ENCODE results near the gene ERGIC1. TPM values are rescaled to one million over a fixed set of nuclear protein-coding genes. Genes with fewer than 3 reads are reported as not detected.
"Not testable (repeated sequence)": the region's sequence is repeated elsewhere in the genome, so short reads cannot be mapped to it uniquely, and the experiment has no call there.

The ERGIC1 gene
- total RNA-seq, 1 experiment from 2014 or later: 159 TPM

- DNase-seq (ENCODE audit: low spot score): no peak
Observed at GRCh38 chr5:172862165-172862801, 28.2 kb downstream of the ERGIC1 start.

DNA sequence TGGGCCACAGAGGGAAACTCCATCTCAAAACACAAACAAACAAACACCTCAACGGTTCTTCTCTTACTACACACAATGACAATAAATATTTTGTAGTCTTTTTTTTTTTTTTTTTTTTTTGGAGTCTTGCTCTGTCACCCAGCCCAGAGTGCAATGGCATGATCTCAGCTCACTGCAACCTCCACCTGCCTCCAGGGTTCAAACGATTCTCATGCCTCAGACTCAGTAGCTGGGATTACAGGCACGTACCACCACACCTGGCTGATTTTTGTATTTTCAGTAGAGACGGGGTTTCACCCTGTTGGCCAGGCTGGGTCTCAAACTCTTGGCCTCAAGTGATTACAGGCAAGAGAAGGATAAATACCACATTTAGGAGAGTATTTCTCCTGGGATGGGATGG is 30.1 kb downstream of the ERGIC1 start:
- DNase-seq (ENCODE audit: low spot score): not testable (repeated sequence)

- no peak for DNase-seq (ENCODE audit: low spot score)
Observed at GRCh38 chr5:172864747-172865146, 30.7 kb downstream of the ERGIC1 start.

- DNase-seq (ENCODE audit: low spot score): no peak
Observed at GRCh38 chr5:172866378-172866777, 32.3 kb downstream of the ERGIC1 start.

DNA sequence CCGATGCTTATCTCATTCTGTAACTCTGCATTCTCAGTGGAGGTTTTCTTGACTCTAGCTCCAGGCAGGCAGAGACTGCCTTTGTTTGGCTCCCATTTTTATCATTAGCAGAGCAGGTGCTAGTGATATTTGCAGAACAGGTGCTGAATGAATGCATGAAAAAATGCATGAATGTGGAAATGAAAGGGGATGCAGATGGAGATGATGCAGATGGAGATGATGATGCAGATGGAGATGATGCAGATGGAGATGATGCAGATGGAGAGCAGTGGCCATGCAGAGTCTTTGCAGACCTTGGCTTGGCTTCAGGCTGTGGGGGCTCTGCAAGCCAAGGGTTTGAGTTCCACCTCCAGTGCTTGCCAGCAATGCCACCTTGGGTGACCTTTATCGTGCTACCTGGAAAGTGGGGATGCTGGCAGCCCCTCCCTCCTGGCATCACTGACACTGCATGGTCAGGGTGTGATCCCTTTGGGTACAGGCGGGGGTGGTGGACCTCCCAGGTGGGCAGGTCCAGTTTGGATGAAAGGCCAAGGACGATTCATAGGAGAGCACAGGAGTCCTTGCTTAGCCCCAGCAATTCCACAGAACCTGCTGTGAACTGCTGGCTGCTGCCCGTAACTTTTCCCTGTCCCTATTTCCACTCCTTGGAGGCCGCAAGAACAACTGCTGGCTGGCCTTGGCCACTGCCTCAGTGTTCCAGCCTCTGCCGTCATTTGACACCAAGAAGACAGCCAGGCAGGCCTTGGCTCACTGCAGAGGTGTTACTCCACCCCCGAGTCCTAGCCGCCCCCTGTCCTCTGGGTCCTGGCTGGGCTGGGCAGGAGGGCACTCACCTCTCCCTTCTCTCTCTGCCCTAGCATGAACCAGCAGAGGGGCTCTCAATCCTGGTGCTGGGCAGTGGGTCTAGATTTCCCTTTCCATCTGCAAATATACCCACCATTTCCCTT is 33.0 kb downstream of the ERGIC1 start:
- no peak for DNase-seq (ENCODE audit: low spot score)

GRCh38 chr5:172867761-172868435 is 33.8 kb downstream of the ERGIC1 start:
- DNase-seq (ENCODE audit: low spot score): no peak

GRCh38 chr5:172868436-172868923 is 34.4 kb downstream of the ERGIC1 start:
- no peak for DNase-seq (ENCODE audit: low spot score)

- no peak for DNase-seq (ENCODE audit: low spot score)
Observed at GRCh38 chr5:172868924-172869591, 35.0 kb downstream of the ERGIC1 start.

GRCh38 chr5:172869691-172870090 is 35.6 kb downstream of the ERGIC1 start:
- DNase-seq (ENCODE audit: low spot score): no peak

DNA sequence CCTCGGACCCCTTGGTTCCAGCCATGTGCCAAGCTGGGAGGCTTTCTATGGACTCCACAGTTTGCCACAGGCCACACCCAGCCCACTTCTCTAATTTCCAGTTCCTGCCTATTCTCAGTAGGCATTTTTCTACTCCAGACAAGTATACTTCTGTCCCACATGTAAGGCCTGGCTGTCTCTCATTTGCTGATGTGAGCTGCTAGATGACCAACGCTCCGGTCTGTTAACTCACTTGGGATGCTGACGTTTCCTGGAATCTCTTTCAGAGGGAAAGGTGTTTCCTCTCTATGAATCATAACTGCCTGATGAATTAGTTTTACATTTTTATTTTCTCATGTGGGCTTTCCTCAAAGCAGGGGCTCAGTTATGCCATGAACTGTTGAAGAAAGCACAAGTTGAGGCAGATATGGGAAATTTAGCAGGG is 36.3 kb downstream of the ERGIC1 start:
- DNase-seq (ENCODE audit: low spot score): no peak

- DNase-seq (ENCODE audit: low spot score): no peak
Observed at GRCh38 chr5:172870715-172871461, 36.8 kb downstream of the ERGIC1 start.

DNA sequence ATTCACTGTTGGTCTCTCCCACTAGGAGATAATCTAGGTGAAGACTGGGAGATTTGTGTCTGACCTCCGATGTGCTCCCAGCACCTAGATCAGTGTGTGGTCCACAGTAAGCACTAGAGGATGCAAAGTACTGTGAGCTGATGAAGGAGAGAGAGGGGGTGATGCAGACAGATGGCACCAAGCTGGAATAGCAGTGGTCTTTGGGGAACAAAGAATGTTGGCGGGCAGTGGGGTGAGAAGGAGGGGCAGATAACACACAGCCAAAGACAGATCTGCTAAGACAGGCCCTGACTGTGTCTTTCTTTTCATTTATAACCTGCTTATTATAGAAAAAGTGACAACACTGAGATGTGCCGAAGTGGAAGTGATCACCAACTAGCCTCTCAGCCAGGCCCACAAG is 37.5 kb downstream of the ERGIC1 start:
- DNase-seq (ENCODE audit: low spot score): no peak

- DNase-seq (ENCODE audit: low spot score): no peak
Observed at GRCh38 chr5:172871982-172872381, 37.9 kb downstream of the ERGIC1 start.

DNA sequence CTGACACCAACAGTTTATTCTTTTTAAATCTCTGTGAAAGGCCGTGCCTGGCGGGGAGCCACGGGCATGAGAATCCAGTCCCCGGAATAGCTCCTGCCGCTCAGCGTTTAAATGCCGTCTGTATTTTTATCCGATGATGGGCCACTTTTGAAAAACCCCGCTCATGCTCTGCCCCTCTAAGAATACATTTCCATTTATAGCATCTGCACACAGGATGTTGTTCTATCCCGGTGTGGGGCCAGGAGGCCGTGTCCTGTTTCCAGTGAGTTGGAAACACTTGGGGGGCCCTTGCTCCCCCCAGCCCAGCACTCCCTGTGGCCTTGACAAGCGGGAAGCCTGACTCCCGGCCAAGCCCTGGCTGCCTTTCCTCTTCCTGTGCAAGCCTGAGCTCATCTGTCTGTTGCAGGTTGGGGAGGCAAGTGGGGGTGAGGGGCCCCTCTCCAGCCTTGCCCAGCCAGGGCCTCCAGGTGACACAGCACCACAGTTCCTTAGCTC is 39.0 kb downstream of the ERGIC1 start:
- DNase-seq (ENCODE audit: low spot score): no peak

DNA sequence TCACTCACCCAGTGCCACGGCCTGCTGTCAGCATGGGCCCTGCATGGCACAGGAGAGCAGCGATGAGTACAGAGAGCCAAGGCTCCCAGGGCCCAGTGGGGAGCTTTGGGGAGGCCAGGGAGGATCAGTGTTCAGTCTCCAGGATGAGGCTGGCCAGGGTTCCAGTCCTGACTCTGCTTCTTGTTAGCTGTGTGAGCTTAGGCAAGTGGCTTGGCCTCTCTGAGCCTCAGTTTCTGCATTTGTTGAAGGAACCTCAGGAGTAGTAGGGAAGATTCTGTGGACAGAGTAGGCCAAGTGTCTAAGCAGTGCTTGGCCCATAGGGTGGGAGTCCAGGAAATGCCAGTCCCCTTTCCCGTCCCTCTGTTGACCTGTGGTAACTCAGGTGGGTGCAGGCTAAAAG is 39.5 kb downstream of the ERGIC1 start:
- no peak for DNase-seq (ENCODE audit: low spot score)

GRCh38 chr5:172874647-172875504 is 40.8 kb downstream of the ERGIC1 start:
- no peak for DNase-seq (ENCODE audit: low spot score)

GRCh38 chr5:172875505-172876279 is 41.6 kb downstream of the ERGIC1 start:
- no peak for DNase-seq (ENCODE audit: low spot score)

DNA sequence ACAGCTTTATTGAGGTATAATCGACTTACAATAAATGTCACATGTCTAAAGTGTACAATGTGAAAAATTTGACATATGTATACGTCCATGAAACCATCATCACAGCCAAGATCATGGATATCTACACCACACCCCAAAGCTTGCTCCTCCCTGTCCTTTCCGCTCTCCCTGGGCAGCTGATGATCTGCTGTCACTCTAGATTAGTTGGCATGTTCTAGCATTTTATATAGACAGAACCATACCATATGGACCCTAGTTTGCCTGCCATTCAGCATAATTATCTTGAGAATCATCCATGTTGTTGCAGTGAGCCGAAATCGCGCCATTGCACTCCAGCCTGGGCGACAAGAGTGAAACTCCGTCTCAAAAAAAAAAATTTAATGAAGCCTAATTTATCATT is 42.5 kb downstream of the ERGIC1 start:
- DNase-seq (ENCODE audit: low spot score): no peak
